ENCODE data around the gene NEUROG1. TPM values are rescaled to one million over a fixed set of nuclear protein-coding genes. Genes with fewer than 3 reads are reported as not detected.

Gene NEUROG1
- polyA plus RNA-seq, 3 donors, result not detected

GRCh38 chr5:135508496-135509005, 27.2 kb downstream of the NEUROG1 start:
- Mint-ChIP-seq H3K27ac (no peak overlapping the region), H3K36me3 (peaks cover 0 to 2% of the 10 kb centered on the region in 2 donors), H3K9me3 (peaks cover 0 to 4% (median 0%) of the 10 kb centered on the region in 7 donors), H3K27me3 (ENCODE audit: low read depth in 3 of 3) (peaks cover 47 to 58% (median 50%) of the 10 kb centered on the region in 3 donors), H3K4me1 (peaks cover 4% of the 10 kb centered on the region), H3K4me3 (peak overlapping the region in 1 of 2 donors; percentile 63)
- H3K36me3 ChIP-seq (replicated peaks in 1 of 2; ENCODE audit: control insufficient read depth in 1 of 2, insufficient read depth in 2 of 2, low read length in 2 of 2), result no peaks in the 10 kb centered on the region
- DNase-seq, result no peak
- no peak overlapping the region for H2AFZ ChIP-seq (ENCODE audit: insufficient read depth, low read depth, low read length, poor library complexity, severe bottlenecking)
- intact Hi-C loops (cut with micrococcal nuclease), result no loop called here
- peaks cover 47 to 59% of the 10 kb centered on the region in 2 donors for H3K27me3 ChIP-seq (ENCODE audit: control insufficient read depth in 2 of 2, insufficient read depth in 2 of 2, low read length in 2 of 2)
- no peak overlapping the region for H3K27ac ChIP-seq (ENCODE audit: low read depth in 1 of 2, low read length in 2 of 2)
- 4% methylated on average over 16 of the region's 16 CpGs for WGBS (ENCODE audit: insufficient coverage)
- H3K9ac ChIP-seq (ENCODE audit: insufficient read depth, low read length, poor library complexity, severe bottlenecking), result no peak overlapping the region
- no peaks in the 10 kb centered on the region for H4K20me1 ChIP-seq (ENCODE audit: insufficient read depth, low read length)
- H3K4me2 ChIP-seq (replicated peaks; ENCODE audit: extremely low read depth, low read length, poor library complexity, severe bottlenecking), result no peak overlapping the region
- no peak overlapping the region for H3K4me3 ChIP-seq (replicated peaks in 1 of 3; ENCODE audit: low read depth in 2 of 3, low read length in 3 of 3)
- no peaks in the 10 kb centered on the region for H3K4me1 ChIP-seq (ENCODE audit: control insufficient read depth in 1 of 2, insufficient read depth in 2 of 2, low read length in 2 of 2)
- no peaks in the 10 kb centered on the region for H3K79me2 ChIP-seq (ENCODE audit: insufficient read depth, low read length)
- H3K9me3 ChIP-seq (replicated peaks in 1 of 2; ENCODE audit: control insufficient read depth in 1 of 2, insufficient read depth in 1 of 2, low read length in 2 of 2), result peaks cover 0 to 4% of the 10 kb centered on the region in 2 donors
- TF ChIP-seq CTCF (IDR thresholded peaks at IDR 0.05), result no peak

DNA sequence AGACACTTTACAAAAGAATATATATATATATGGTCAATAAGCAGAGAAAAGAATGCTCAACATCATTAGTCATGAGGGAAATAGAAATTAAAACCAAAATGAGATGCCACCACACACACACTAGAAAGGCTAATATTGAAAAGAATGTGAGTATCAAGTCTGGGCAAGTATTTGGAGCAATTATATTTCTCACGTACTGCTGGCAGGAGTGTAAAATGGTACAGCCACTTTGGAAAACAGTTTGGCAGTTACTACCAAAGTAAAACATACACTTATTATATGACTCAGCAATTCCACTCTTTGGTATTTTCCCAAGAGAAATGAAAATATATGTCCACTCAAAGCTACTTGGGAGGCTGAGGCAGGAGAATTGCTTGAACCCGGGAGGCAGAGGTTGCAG, 29.8 kb downstream of the NEUROG1 start:
- Histone ChIP-seq H4K20me1 (ENCODE audit: insufficient read depth, low read length) (no peaks in the 10 kb centered on the region), H3K79me2 (ENCODE audit: insufficient read depth, low read length) (no peaks in the 10 kb centered on the region), H3K27ac (ENCODE audit: low read depth in 1 of 2, low read length in 2 of 2) (no peak overlapping the region), H3K4me2 (replicated peaks; ENCODE audit: extremely low read depth, low read length, poor library complexity, severe bottlenecking) (no peak overlapping the region), H2AFZ (ENCODE audit: insufficient read depth, low read depth, low read length, poor library complexity, severe bottlenecking) (no peak overlapping the region), H3K36me3 (replicated peaks in 1 of 2; ENCODE audit: control insufficient read depth in 1 of 2, insufficient read depth in 2 of 2, low read length in 2 of 2) (no peaks in the 10 kb centered on the region), H3K27me3 (ENCODE audit: control insufficient read depth in 2 of 2, insufficient read depth in 2 of 2, low read length in 2 of 2) (peaks cover 50 to 55% of the 10 kb centered on the region in 2 donors), H3K9ac (ENCODE audit: insufficient read depth, low read length, poor library complexity, severe bottlenecking) (no peak overlapping the region), H3K4me1 (ENCODE audit: control insufficient read depth in 1 of 2, insufficient read depth in 2 of 2, low read length in 2 of 2) (no peaks in the 10 kb centered on the region), H3K9me3 (replicated peaks in 1 of 2; ENCODE audit: control insufficient read depth in 1 of 2, insufficient read depth in 1 of 2, low read length in 2 of 2) (peaks cover 0 to 4% of the 10 kb centered on the region in 2 donors), H3K4me3 (replicated peaks in 1 of 3; ENCODE audit: low read depth in 2 of 3, low read length in 3 of 3) (no peak overlapping the region)
- peaks cover 0 to 2% of the 10 kb centered on the region in 2 donors for H3K36me3 Mint-ChIP-seq
- H3K27me3 Mint-ChIP-seq (ENCODE audit: low read depth in 3 of 3), result peaks cover 46 to 54% (median 54%) of the 10 kb centered on the region in 3 donors
- no peak overlapping the region for H3K4me3 Mint-ChIP-seq
- intact Hi-C loops (cut with micrococcal nuclease), result no loop called here
- peaks cover 0 to 4% (median 0%) of the 10 kb centered on the region in 7 donors for H3K9me3 Mint-ChIP-seq
- no peak for TF ChIP-seq CTCF (IDR thresholded peaks at IDR 0.05)
- no CpG with 5 or more reads among the region's 2 CpGs for WGBS (ENCODE audit: insufficient coverage)
- peaks cover 4% of the 10 kb centered on the region for H3K4me1 Mint-ChIP-seq
- no peak overlapping the region for H3K27ac Mint-ChIP-seq
- DNase-seq, result no peak
